ENCODE results near the gene CAPRIN2.
A peak's percentile ranks its signal among the peaks of the same experiment; 100 is the strongest.

Gene CAPRIN2

DNA sequence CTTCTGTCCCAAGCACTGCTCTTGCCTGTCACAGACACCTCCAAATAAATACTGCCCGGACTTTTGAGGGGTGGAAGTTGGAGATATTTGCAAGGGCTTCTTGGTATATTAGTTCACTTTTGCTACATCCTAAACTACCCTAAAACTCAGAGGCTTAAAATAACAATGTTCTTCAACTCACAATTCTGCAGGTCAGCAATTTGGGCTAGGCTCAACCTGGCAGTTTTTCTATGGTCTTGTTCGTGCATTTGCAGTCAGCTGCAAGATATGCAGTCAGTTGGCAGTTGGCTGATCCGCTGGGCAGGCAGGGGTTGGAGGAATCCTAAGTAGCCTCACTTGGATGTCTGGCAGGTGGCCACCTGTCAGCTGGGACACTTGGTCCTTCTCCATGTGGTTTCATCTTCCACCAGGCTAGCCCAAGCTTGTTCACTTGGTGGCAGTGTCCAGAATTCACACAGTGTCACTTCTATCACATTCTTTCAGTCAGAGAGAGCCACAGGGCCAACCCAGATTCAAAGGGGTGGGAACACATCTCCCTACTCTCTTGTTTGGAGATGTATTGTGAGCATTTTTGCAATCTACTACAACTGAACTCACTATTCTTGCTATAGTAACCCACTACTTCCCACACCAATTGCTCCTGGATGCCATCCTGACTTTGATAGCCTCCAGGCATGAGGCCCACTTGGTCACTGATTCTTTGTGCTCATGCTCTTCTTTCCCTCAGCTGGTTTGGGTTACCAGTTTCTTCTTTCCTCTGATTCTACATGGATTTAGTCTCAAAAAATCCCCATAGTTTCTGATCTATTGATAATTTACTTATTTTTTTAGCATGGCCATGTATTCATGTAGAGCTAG is 27.8 kb upstream of the CAPRIN2 start:
- Mint-ChIP-seq H3K4me1 (no peaks in the 10 kb centered on the region), H3K9me3 (no peaks in the 10 kb centered on the region), H3K27ac (no peak overlapping the region), H3K27me3 (peaks cover 25% of the 10 kb centered on the region), H3K4me3 (no peak overlapping the region)
- DNase-seq (no peak), ATAC-seq (no peak)

DNA sequence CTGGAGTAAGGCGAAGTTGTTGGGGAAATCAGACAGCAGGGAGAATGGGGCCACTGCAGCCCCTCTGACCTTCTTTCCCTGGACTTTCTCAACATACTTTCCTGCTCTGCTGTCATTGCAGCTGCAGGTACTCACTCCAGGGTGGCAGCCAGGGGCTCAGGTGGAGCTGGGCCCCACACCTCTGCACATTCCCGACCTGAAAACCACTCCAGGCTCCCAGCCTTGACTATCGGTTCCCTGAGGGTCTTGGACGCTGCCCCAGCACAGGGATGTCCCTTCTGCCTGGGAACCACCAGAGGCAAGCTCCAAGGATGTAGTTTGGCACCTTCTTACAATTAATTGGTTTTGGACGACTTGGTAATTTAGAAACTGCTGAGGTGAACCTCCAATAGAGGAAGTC is 24.8 kb upstream of the CAPRIN2 start:
- peaks cover 8% of the 10 kb centered on the region for H3K27me3 Mint-ChIP-seq
- H3K4me1 Mint-ChIP-seq: no peaks in the 10 kb centered on the region
- DNase-seq (no peak), ATAC-seq (no peak)
- H3K27ac Mint-ChIP-seq: no peak overlapping the region
- no peak overlapping the region for H3K4me3 Mint-ChIP-seq
- H3K9me3 Mint-ChIP-seq: no peaks in the 10 kb centered on the region

DNA sequence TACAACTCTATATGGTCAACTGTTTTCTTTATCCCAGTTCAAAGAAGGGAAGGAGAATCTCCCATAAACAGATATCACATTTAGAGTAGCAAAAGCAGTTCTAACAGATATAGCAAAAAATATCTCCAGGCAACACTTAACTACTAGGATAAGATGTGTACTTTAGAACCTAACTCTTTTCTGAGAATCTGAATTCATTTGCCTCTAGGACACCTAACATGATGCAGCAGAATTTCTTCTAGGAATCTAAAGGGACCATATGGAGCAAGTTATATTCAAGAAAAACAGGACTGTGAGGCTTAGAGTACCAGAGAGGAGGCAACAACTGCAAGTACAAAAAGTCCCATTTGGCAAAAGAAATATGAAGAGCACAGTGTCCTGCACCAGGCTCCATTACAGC is 24.4 kb upstream of the CAPRIN2 start:
- no peak overlapping the region for H3K4me3 Mint-ChIP-seq
- H3K9me3 Mint-ChIP-seq: no peaks in the 10 kb centered on the region
- no peak for DNase-seq
- ATAC-seq: no peak
- peaks cover 4% of the 10 kb centered on the region for H3K27me3 Mint-ChIP-seq
- H3K4me1 Mint-ChIP-seq: no peaks in the 10 kb centered on the region
- H3K27ac Mint-ChIP-seq: no peak overlapping the region

DNA sequence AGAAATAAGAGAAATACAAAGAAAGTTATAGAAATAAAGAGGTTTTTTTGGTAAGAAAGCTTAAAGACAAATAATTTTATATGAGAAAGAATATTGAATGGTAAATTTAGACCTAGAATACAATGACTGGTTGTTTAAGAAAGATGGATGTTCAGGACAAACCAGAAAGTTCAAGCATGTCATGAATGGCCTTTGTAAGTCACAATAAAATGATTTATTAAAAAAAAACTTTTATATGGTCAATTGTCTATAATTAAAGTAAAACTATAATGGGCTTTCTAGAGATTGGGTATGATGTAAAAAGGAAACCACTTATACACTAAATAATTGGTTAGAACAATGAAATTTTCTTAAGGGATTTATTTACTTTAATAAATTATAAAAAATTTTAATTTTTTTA is 19.8 kb upstream of the CAPRIN2 start:
- Mint-ChIP-seq H3K4me1 (no peaks in the 10 kb centered on the region), H3K9me3 (no peaks in the 10 kb centered on the region), H3K27ac (no peak overlapping the region), H3K27me3 (peaks cover 18% of the 10 kb centered on the region), H3K4me3 (no peak overlapping the region)
- DNase-seq: no peak
- no peak for ATAC-seq

DNA sequence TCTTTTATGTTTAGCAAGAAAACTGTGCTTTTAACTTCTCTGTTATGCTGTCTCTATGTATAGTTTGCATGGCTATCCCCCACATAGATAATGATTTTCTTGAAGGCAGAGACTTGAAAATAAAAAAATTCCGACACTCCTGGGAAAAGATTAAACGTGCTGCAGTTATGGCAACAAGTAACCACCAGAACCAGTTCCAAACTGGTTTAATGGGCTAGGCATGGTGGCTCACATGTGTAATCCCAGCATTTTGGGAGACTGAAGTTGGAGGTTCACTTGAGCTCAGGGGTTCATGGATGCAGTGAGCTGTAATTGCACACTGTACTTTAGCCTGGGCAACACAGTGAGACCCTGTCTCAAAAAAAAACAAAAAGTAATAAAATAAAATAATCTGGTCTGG is 15.1 kb upstream of the CAPRIN2 start:
- ATAC-seq: no peak
- H3K27me3 Mint-ChIP-seq: peaks cover 33% of the 10 kb centered on the region
- DNase-seq: no peak

DNA sequence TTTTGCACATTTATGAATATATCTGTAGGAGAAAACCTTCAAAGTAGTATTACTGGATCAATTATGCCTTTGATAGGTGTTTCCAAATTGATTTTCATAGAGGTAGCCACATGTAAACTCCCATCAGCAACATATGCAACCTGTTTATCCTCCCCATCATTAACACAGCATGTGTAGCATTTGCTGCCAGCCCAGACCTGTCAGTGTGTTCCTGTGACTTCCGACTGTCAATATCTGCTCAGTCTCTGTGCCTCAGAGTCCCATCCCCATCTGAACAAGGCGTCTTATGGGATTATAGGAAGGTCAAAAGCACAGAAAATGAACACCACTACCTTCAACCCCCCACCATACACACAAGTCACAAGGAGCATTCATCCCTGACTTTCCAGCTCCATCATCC is 9.5 kb upstream of the CAPRIN2 start:
- H3K27ac Mint-ChIP-seq: no peak overlapping the region
- DNase-seq (no peak), ATAC-seq (no peak)
- no peak overlapping the region for H3K4me3 Mint-ChIP-seq
- H3K4me1 Mint-ChIP-seq: no peaks in the 10 kb centered on the region
- H3K9me3 Mint-ChIP-seq: no peaks in the 10 kb centered on the region
- peaks cover 11% of the 10 kb centered on the region for H3K27me3 Mint-ChIP-seq

More for the DNA sequence above, 15.1 kb upstream of the CAPRIN2 start:
- no peaks in the 10 kb centered on the region for H3K9me3 Mint-ChIP-seq
- H3K4me3 Mint-ChIP-seq: no peak overlapping the region
- no peaks in the 10 kb centered on the region for H3K4me1 Mint-ChIP-seq
- no peak overlapping the region for H3K27ac Mint-ChIP-seq

DNA sequence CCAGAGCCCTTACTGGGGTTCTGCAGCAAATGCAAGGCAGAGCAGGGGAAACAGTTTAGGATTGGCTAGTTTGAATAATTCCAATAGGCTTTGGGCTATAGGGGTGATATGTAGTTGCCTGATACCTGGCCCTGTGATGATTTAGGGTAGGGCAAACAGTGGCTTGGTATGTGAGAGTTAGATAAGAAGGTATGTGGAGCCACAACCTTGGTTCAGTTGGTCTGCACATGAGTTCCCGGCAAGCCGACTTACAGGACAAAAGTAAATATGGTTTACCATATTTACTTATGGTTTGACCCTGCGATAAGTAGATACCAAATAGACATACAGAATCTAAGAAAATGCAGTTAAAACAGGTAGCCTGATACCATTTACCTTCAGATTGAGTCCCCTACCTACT is 8.3 kb upstream of the CAPRIN2 start:
- DNase-seq: no peak
- no peak overlapping the region for H3K27ac Mint-ChIP-seq
- peaks cover 9% of the 10 kb centered on the region for H3K27me3 Mint-ChIP-seq
- H3K9me3 Mint-ChIP-seq: no peaks in the 10 kb centered on the region
- no peaks in the 10 kb centered on the region for H3K4me1 Mint-ChIP-seq
- no peak for ATAC-seq
- no peak overlapping the region for H3K4me3 Mint-ChIP-seq

DNA sequence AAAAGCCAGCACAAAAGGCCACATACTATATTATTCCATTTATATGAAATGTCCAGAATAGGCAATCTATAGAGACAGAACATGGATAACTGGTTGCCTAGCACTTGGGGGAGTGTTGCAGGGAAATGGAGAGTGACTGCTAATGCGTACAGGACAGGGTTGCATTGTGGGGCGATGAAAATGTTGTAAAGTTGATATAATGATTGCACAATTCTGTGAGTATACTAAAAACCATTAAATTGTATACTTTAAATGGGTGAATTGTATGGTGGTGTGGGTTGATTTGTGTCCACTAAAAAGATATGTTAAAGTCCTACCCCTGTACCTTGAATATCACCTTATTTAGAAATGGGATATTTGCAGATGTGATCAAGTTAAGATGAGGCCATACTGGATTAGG is 7.0 kb upstream of the CAPRIN2 start:
- Mint-ChIP-seq H3K4me3 (no peak overlapping the region), H3K27ac (no peak overlapping the region), H3K9me3 (no peaks in the 10 kb centered on the region), H3K27me3 (peaks cover 3% of the 10 kb centered on the region), H3K4me1 (peaks cover 10% of the 10 kb centered on the region)
- ATAC-seq (no peak), DNase-seq (no peak)

DNA sequence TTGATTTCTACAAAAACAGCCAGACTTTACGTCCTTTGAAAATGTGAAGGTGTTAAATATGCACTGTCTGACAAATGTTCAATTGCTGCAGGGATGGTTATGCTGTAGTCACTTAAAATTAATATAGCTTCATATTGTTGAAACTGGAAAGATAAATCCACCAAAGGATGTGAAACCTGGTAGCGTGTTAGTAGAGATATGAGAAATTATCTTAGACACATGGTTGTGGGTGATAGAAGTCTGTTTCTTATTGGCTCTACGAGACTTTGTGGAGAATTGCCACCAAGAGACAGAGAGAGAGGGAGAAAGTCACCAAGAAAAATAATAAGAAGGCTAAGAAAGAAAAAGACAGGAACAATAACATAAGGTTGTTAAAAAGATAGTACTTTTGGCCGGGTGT is 2.6 kb upstream of the CAPRIN2 start:
- H3K4me1 Mint-ChIP-seq: peaks cover 40% of the 10 kb centered on the region
- ATAC-seq: no peak
- H3K27ac Mint-ChIP-seq: no peak overlapping the region

DNA sequence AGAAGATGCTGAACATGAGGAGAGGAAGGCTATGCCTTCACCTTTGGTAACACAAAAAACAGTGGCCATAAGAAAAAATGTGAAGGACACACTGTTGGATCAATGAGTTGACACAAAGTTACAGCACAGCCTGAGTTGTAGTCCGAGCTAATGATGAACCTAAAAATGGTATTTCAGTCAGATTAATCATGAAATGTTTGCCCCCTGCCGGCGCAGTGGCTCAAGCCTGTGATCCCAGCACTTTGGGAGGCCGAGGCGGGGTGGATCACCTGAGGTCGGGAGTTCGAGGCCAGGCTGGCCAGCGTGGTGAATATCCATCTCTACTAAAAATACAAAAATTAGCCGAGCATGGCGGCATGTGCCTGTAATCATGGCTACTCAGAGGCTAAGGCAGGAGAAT is 1.3 kb upstream of the CAPRIN2 start:
- peaks cover 44% of the 10 kb centered on the region for H3K4me1 Mint-ChIP-seq
- H3K9me3 Mint-ChIP-seq: no peaks in the 10 kb centered on the region
- peak overlapping the region in 1 of 2 donors; percentile 87 for H3K27ac Mint-ChIP-seq
- peak overlapping the region in 1 of 2 donors; percentile 92 for H3K4me3 Mint-ChIP-seq
- ATAC-seq (no peak), DNase-seq (no peak)
- H3K27me3 Mint-ChIP-seq: no peaks in the 10 kb centered on the region

More for the DNA sequence above, 2.6 kb upstream of the CAPRIN2 start:
- no peak overlapping the region for H3K4me3 Mint-ChIP-seq
- H3K9me3 Mint-ChIP-seq: no peaks in the 10 kb centered on the region
- no peak for DNase-seq
- no peaks in the 10 kb centered on the region for H3K27me3 Mint-ChIP-seq

DNA sequence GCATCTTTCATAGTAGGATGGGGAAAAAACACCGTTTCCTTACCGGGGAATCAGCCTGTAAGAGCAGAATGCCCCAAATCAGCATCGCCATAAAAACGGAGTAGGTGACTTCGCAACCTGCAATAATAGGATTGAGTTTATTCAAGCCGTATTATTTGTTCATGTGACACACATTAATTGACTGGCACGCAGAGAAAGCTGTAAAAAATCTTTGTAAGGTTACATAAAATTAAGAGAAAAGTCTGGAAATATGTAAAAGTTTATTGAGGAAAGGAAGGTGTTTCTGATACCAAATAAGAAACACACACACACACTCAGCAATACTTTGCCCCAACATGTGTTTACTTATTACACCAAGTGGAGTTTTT is 628 bp upstream of the CAPRIN2 start:
- H3K4me3 Mint-ChIP-seq: peak overlapping the region; percentile 90 to 92
- DNase-seq (no peak), ATAC-seq (no peak)
- no peaks in the 10 kb centered on the region for H3K9me3 Mint-ChIP-seq
- no peaks in the 10 kb centered on the region for H3K27me3 Mint-ChIP-seq
- peaks cover 51% of the 10 kb centered on the region for H3K4me1 Mint-ChIP-seq
- peak overlapping the region in 1 of 2 donors; percentile 78 for H3K27ac Mint-ChIP-seq

DNA sequence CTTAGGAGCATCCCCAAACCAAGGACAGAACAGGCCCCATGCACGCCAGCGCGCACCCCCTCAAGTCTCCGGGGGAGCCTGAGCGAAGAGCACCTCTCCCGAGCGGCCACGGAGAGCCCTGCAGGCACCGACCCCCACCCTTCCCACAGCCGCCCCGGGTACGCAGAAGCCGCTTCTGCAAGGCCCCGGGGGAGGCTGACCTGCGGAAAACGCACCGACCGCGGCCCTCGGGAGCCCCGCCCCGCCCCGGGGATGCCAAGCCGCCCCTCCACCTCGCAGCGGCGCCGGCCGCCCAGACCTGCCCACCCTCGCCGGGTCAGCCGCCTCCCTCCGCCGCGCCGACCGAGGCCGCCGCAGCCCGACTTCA is 385 bp downstream of the CAPRIN2 start:
- peak in 1 of 2 donors; percentile 55 for DNase-seq
- Mint-ChIP-seq H3K4me1 (peaks cover 57% of the 10 kb centered on the region), H3K27ac (peak overlapping the region in 1 of 2 donors; percentile 55), H3K4me3 (peak overlapping the region; percentile 90 to 92), H3K9me3 (no peaks in the 10 kb centered on the region), H3K27me3 (no peaks in the 10 kb centered on the region)
- ATAC-seq: peak; percentile 61

DNA sequence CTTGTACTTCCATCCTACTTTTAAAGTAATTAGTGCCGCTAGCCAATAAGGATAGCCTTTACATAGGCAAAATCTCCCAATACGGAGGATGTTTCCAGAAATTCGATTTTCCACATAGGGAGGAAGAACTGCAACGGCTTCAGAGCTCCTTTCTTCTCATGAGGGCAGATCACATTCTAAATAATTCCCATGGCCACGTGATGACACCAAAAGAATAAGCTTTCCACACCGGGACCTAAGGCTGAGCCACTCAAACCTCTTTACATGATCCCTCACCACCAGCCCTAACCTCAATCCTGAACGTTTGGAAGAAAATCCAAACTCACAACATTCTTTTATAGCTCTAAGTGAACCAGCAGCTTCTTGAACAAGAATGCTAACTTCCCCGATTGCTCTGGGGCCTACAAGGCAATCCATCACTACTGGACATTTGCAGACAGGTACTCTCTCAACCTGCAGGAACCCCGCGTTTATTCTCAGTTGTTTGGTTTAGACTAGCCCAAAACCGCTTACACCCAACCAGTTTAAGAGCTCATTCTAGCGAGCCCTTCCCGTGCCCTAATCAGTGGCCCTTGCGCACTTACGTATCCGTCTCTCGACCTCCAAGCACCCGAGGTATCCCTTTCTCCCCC is 884 bp downstream of the CAPRIN2 start:
- ATAC-seq (no peak), DNase-seq (no peak)
- Mint-ChIP-seq H3K4me1 (peaks cover 62% of the 10 kb centered on the region), H3K4me3 (peak overlapping the region; percentile 90 to 92), H3K27me3 (no peaks in the 10 kb centered on the region), H3K27ac (peak overlapping the region in 1 of 2 donors; percentile 55), H3K9me3 (no peaks in the 10 kb centered on the region)

DNA sequence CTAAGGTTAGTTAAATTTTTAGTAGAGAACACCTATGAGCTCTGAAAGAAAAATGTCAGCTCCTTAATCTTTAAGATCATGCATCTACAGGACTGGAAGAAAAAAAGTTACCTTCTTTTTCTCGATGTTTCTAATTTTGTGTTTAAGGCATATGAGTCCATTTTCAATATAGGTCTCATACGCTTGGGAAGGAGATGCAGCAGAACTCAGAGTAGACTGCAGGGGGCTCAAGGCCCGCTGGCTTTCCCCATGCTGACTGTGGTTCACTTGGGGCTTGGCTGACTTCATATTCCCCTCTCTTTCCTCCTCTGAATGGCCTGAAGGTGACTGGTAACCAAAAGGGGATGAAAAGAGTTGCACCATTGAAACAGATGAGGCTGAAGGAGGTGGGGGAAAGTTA is 1.5 kb downstream of the CAPRIN2 start:
- ATAC-seq (no peak), DNase-seq (peak; percentile 27 to 28)
- Mint-ChIP-seq H3K9me3 (no peaks in the 10 kb centered on the region), H3K4me3 (peak overlapping the region; percentile 90 to 92), H3K27ac (no peak overlapping the region), H3K27me3 (no peaks in the 10 kb centered on the region), H3K4me1 (peaks cover 64% of the 10 kb centered on the region)

DNA sequence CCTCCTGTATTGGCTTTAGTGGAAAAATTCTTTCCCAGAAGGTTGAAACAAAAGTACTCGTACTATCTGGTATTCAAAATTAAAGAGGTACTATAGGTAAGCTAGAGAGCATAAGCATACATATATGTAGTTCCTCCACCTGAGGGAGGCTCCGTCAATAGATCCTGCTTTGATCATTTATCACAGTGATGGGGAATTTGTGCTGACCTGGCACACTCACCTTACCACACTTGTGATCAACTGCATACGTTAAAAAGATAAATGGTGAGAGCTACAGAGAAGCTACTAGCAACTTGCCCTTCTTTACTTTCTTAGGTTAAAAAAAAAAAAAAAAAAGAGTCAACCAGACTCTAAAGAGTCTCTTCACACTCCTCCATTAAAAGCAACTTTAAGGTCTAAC is 2.5 kb downstream of the CAPRIN2 start:
- H3K9me3 Mint-ChIP-seq: no peaks in the 10 kb centered on the region
- no peak overlapping the region for H3K27ac Mint-ChIP-seq
- ATAC-seq (no peak), DNase-seq (no peak)
- no peaks in the 10 kb centered on the region for H3K27me3 Mint-ChIP-seq
- H3K4me1 Mint-ChIP-seq: peaks cover 59% of the 10 kb centered on the region
- H3K4me3 Mint-ChIP-seq: no peak overlapping the region

DNA sequence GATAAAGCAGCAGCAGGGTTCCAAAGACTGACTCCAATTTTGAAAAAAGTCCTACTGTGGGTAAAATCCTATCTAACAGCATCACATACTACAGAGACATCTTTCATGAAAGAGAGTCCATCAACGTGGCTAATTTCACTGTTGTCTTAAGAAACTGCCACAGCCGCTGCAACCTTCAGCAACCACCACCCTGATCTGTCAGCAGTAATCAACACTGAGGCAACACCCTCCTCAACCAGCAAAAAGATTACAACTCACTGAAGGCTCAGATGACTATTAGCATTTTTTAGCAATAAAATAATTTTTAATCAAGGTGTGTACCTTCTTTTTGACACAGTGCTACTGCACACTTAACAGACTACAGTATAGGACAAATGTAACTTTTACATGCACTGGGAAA is 6.6 kb downstream of the CAPRIN2 start:
- DNase-seq (no peak), ATAC-seq (no peak)
- Mint-ChIP-seq H3K27me3 (no peaks in the 10 kb centered on the region), H3K9me3 (no peaks in the 10 kb centered on the region), H3K4me1 (peaks cover 37% of the 10 kb centered on the region), H3K27ac (no peak overlapping the region), H3K4me3 (no peak overlapping the region)

Measured in stimulated activated naive CD8-positive, alpha-beta T cell treated with anti-CD3 and anti-CD28 coated beads, Interleukin-15, amount 100 ng/mL, for 72 hours (primary cell).